ENCODE measurements around the gene KDM3A.

KDM3A gene

DNA sequence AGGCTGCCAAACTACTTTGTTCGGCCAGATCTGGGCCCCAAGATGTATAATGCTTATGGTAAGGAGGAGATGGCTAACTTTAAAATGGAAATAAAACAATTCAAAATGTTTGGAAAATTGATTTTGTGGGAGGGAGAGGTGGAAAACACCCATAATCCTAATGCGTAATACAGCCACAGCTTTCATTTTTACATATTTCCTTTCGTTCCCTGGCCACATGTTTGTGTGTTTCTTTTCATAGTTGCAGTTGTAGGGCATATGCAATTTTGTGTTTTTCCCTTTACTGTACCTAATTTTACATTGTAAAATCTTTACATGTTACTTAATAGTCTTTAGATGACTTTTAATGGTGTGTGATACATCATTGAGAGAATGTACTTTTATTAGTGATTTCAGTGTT lies 44.6 kb downstream of the KDM3A start:
- TF ChIP-seq CSDC2 (CRISPR knock-in tag; IDR thresholded peaks at IDR 0.05), result no peak
- ATAC-seq, result no peak

- ATAC-seq, result no peak
- TF ChIP-seq ZFP30 (CRISPR knock-in tag; IDR thresholded peaks at IDR 0.05), result no peak
- TF ChIP-seq ZFP3 (CRISPR knock-in tag; IDR thresholded peaks at IDR 0.05), result no peak
- no peak for TF ChIP-seq TCF4 (CRISPR knock-in tag; IDR thresholded peaks at IDR 0.05; ENCODE audit: borderline replicate concordance)
- TF ChIP-seq, protein P1, sequence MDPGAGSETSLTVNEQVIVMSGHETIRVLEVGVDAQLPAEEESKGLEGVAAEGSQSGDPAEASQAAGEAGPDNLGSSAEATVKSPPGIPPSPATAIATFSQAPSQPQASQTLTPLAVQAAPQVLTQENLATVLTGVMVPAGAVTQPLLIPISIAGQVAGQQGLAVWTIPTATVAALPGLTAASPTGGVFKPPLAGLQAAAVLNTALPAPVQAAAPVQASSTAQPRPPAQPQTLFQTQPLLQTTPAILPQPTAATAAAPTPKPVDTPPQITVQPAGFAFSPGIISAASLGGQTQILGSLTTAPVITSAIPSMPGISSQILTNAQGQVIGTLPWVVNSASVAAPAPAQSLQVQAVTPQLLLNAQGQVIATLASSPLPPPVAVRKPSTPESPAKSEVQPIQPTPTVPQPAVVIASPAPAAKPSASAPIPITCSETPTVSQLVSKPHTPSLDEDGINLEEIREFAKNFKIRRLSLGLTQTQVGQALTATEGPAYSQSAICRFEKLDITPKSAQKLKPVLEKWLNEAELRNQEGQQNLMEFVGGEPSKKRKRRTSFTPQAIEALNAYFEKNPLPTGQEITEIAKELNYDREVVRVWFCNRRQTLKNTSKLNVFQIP (CRISPR knock-in tag; IDR thresholded peaks at IDR 0.05; ENCODE audit: borderline replicate concordance, low read depth), result no peak
- no peak for TF ChIP-seq GLIS3 (CRISPR knock-in tag; IDR thresholded peaks at IDR 0.05)
- no peak for TF ChIP-seq SNAI2 (CRISPR knock-in tag; IDR thresholded peaks at IDR 0.05)
- TF ChIP-seq CSDC2 (CRISPR knock-in tag; IDR thresholded peaks at IDR 0.05), result no peak
- TF ChIP-seq OSR1 (CRISPR knock-in tag; IDR thresholded peaks at IDR 0.05), result no peak
- no peak for TF ChIP-seq ARNTL (CRISPR knock-in tag; IDR thresholded peaks at IDR 0.05; ENCODE audit: borderline replicate concordance, low read depth)
- no peak for TF ChIP-seq ZNF8 (CRISPR knock-in tag; IDR thresholded peaks at IDR 0.05)
- TF ChIP-seq ESRRG (CRISPR knock-in tag; IDR thresholded peaks at IDR 0.05), result no peak
- no peak for TF ChIP-seq ZC3H10 (CRISPR knock-in tag; IDR thresholded peaks at IDR 0.05)
- TF ChIP-seq TOX (CRISPR knock-in tag; IDR thresholded peaks at IDR 0.05; ENCODE audit: borderline replicate concordance), result no peak
- no peak for TF ChIP-seq PPARA (CRISPR knock-in tag; IDR thresholded peaks at IDR 0.05; ENCODE audit: borderline replicate concordance)
- TF ChIP-seq RARB (CRISPR knock-in tag; IDR thresholded peaks at IDR 0.05), result no peak
- TF ChIP-seq CREB5 (CRISPR knock-in tag; IDR thresholded peaks at IDR 0.05; ENCODE audit: low read depth), result no peak
- TF ChIP-seq ISL1 (CRISPR knock-in tag; IDR thresholded peaks at IDR 0.05), result no peak
- no peak for TF ChIP-seq BACH2 (CRISPR knock-in tag; IDR thresholded peaks at IDR 0.05; ENCODE audit: borderline replicate concordance)
- TF ChIP-seq PATZ1 (CRISPR knock-in tag; IDR thresholded peaks at IDR 0.05; ENCODE audit: borderline replicate concordance), result no peak
Observed at GRCh38 chr2:86487062-86487461, 45.9 kb downstream of the KDM3A start.

- ATAC-seq, result no peak
Observed at GRCh38 chr2:86488561-86489250, 47.5 kb downstream of the KDM3A start.

DNA sequence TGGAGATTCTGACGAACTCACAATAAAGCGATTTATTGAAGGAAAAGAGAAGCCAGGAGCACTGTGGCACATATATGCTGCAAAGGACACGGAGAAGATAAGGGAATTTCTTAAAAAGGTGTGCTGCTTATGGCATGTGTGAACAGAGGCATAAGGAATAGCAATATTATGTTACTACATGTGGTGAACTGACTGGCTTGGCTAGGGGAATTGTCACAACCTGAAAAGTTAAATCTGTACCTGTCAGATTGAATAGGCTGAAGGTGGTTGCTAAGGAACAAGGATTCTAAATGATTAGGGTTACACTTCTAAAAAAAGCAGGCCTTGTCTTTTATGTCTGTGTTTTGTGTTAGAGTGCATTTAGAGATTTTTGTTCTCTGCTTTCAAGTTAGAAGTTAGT lies 48.4 kb downstream of the KDM3A start:
- no peak for TF ChIP-seq TOX (CRISPR knock-in tag; IDR thresholded peaks at IDR 0.05; ENCODE audit: borderline replicate concordance)
- no peak for TF ChIP-seq TCF4 (CRISPR knock-in tag; IDR thresholded peaks at IDR 0.05; ENCODE audit: borderline replicate concordance)
- TF ChIP-seq ZC3H10 (CRISPR knock-in tag; IDR thresholded peaks at IDR 0.05), result no peak
- no peak for TF ChIP-seq PPARA (CRISPR knock-in tag; IDR thresholded peaks at IDR 0.05; ENCODE audit: borderline replicate concordance)
- TF ChIP-seq PATZ1 (CRISPR knock-in tag; IDR thresholded peaks at IDR 0.05; ENCODE audit: borderline replicate concordance), result no peak
- no peak for TF ChIP-seq TSHZ2 (CRISPR knock-in tag; IDR thresholded peaks at IDR 0.05)
- TF ChIP-seq ZNF565 (CRISPR knock-in tag; conservative IDR thresholded peaks at IDR 0.05; ENCODE audit: low read depth), result no peak
- no peak for ATAC-seq

More at GRCh38 chr2:86488561-86489250, 47.5 kb downstream of the KDM3A start:
- TF ChIP-seq OSR1 (CRISPR knock-in tag; IDR thresholded peaks at IDR 0.05), result no peak
